Effector CD8-positive, alpha-beta T cell (primary cell): ENCODE measurements around the gene MBP.
"Not testable (repeated sequence)": the region's sequence is repeated elsewhere in the genome, so short reads cannot be mapped to it uniquely, and the experiment has no call there.

Source experiments
- DNase-seq: peaks from one replicate; lab custom pipeline; 2025; lab: John Stamatoyannopoulos, UW

Gene MBP

DNA sequence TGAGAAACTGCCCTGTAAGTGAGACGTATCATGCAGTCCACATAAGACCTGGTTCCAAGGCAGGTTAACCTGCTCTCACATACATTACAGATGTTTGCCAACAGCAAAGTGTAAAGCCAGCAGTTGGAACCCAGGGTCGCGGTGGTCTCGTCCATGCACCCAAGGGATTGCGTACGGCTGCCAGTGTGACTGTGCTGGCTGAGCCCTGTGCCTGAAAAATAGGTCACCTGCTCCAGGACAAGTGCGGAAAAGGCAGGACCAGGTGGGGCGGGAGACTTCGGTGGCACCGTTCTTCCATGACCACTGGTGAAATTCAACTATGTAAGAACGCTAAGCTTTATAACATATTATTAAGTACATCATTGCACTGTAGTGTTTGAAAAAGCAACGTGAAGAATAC lies 110.5 kb downstream of the MBP start:
- no peak for DNase-seq

DNA sequence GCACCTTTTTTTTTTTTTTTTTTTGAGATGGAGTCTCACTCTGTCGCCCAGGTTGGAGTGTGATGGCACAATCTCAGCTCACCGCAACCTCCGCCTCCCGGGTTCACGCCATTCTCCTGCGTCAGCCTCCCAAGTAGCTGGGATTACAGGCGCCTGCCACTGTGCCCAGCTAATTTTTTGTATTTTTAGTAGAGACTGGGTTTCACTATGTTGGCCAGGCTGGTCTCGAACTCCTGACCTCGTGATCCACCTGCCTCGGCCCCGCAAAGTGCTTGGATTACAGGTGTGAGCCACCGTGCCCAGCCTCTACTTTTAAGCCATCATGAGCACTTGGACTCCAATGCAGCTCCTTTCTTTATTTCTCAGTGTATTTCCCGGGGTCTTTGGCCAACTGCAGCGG lies 111.1 kb downstream of the MBP start:
- not testable (repeated sequence) for DNase-seq

DNA sequence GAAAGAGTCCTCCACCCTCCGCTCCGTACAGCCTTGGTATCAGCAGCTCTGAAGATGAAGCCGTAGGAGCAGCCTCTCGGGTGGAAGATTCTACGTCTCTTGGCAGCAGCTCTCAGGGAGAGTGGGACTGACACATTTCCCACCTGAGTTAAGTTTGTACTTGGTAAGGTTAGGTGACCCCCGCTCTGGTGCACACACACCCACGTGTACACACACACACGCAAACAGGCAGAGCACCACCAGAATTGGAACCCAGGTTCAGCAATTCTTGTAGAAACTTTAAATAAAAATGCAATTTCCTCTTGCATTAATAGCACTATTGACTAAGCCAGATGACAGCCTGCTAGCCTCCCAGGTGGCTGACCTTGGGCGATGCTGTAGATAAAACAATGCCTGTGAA lies 111.5 kb downstream of the MBP start:
- DNase-seq: no peak

DNA sequence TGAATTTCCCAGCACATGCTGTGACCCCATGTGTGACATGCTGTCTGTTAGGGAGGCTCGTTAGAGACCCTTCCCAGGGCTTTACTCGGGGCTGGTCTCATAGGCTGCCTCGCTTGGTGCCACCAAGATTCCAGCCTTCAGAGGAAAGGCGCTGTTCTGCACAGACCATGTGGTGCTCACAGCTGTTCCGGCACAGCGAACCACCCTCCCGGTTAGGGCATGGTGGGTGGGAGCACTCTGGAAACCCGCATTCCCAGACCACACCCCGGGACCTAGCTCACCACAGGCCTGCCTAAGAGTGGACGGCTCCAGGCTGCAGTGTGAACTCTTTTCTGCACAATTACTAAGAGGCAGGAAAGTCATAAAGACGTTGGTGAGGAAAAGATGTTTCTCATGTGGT lies 112.0 kb downstream of the MBP start:
- no peak for DNase-seq

DNA sequence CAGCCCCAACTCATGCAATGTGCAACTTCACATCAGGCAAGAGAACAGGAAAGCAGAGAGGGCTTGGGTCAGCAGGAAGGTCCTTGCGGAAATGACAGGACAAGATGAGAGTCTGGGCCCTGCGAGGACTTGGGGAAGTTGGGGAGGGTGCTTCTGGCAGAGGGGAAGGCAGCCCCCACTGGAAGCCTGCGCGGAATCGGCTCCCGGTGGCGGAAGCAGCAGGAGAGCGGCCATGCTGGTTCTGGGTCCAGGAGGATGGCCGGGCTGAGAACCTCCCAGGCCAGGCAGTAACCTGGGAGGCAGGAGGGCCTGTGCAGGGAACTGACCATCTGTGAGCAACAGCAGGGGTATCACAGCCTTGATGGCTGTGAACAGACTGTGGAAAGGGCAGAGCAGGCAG lies 112.9 kb downstream of the MBP start:
- no peak for DNase-seq

DNA sequence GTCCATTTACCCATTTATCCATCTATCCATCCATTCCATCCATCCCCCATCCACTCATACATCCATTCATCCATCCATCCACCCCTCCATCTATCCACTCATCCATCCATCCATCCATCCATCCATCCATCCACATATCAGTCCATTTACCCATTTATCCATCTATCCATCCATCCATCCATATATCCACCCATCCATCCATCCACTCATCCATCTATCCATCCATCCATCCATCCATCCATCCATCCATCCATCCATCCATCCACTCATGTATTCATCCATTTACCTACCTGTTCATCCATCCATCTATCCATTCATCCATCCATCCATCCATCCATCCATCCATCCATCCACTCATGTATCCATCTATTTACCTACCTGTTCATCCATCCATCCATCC lies 113.9 kb downstream of the MBP start:
- DNase-seq: not testable (repeated sequence)

DNA sequence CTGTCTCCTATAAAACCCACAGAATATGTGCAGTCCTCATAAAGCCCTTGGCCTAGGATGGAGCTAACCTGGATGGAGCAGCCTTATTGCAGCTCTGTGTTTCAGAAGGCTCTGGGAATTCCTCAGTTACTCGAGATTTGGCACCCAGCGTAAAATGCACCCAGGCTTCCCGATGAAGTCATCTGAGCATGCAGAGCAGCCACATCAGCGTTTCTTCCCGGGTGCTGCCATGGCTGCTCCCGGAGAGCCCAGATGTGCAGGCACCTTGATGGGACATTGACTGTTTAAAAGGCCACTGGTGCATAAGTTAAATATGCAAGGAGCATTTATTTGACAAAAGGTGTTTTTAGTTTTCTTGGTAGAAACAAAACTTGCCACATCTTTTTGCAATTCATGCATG lies 115.2 kb downstream of the MBP start:
- DNase-seq: no peak

DNA sequence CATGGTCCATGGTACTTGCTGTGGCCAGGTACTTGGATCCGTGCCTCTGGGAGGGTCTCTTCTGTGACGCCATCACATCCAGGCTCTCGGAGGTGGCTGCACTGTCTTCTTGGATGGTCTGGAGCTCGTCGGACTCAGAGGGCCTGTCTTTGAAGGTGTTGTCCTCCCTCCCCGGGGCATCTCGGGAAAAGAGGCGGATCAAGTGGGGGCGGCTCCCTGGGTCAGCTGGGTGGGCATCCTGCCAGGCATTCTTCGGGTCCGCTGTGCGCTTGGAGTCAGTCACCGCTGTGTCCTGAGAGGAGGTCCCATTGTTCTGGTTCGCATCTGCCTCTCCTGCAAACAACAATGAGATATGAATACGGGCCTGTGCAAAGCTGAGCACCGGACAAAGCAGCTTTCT lies 115.6 kb downstream of the MBP start:
- no peak for DNase-seq

DNA sequence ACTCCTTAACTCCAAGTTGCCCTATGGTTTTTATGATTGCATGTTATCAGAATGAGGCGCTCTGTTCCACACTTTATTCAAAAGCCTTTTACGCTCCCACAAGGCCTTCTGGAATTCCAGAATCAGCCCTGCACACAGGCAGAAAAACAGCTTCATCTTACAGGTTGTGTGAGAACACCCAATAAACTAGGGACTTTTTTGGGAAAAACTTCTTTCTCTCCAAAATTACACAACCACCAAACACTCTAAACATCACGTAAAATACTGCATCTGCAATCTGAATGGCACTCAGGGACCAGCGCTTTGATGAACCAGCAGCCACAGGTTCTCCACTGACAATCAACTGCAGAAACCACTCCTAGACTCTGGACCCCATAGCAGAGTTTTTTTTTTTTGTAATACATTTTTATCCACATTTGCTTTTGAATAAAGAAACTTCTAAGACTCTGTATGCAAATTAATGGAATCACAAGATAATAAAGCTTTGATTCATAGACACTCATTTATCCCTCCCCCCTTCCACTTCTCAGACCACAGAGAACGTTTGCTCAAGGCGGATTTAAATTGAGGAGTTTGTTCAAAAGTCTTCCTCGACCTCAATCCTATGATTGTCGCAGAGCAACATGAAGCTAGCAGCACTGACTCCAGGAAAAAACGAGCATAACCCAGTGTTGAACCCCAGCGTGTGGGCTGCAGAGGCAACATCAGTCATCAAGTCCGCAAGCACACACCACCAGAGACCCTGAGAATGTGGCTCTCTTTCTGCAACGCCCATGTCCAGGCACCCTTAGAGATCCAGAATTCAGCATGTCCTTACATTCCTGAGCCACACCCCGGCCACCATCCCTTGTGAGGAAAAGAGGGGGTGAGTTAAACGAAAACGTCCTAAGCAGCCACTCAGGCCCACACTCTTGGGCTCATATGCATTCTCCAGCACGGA lies 116.5 kb downstream of the MBP start:
- DNase-seq: no peak

DNA sequence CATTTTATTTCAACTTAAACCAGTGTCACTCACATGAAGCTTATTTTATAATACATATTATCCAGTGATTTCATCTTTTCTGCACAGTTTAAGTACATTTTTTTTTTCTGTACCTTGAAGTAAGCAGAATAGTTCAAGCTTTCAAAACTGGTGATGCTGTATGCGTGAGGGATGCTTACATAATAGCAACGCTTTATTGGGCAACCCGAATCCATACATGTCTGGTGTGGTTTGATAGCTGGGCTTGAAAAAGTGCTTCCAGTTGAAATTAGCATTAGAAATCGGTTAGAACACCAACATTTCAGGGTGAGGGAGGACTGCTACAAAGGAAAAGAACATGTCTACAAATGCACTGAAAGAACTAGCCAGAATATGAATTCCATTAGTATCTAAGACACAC lies 117.4 kb downstream of the MBP start:
- DNase-seq: no peak

DNA sequence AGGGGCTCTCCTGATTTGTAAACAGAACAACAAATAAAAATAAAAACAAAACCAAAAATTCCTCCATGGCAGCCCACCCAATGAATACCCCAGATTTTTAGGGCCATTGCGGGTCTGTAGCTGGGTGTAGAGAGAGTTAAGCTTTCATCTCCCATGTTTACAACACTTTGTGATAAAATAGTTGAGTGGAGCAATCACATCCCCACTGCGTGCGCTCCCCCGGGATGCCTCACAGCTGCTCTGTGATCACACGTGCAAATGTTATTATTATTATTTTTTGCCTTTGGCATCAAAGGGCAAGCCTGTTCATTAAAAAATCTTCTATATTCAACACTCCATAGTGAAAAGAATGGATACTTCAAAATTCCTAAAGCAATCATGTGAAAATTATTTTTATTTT lies 118.0 kb downstream of the MBP start:
- no peak for DNase-seq

DNA sequence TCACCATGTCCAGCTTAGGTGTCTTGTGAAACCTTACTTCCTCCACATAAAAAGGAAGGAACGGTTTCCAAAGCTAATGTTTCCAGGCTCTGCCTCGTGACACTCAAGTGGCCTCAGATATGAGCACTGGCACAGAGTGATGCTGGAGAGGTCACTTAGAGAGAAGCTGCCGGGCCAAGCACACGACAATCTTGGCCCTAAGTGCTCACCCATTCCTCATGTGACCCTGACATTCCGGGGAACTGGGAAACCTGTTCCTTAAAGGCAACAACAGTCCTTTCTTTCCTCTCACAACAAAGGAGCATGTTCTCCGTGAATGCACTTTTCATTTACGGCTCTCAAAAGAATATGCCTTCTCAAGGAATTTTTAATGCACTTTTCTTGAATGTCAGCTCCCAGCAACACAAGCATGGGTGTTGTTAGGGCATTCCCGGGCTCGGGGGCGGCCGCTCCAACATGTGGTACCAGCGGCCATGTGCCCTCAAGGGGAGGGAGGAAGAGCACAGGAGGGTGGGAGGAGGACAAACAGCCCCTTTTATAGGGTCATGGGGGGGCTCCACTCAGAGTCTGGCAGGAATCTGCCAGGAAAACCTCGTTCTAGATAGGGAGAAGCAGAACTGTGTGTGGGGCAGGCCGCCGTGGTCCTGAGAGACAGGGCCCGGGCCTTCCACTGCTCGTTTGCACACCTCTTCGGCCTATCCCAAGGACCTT lies 118.6 kb downstream of the MBP start:
- no peak for DNase-seq

DNA sequence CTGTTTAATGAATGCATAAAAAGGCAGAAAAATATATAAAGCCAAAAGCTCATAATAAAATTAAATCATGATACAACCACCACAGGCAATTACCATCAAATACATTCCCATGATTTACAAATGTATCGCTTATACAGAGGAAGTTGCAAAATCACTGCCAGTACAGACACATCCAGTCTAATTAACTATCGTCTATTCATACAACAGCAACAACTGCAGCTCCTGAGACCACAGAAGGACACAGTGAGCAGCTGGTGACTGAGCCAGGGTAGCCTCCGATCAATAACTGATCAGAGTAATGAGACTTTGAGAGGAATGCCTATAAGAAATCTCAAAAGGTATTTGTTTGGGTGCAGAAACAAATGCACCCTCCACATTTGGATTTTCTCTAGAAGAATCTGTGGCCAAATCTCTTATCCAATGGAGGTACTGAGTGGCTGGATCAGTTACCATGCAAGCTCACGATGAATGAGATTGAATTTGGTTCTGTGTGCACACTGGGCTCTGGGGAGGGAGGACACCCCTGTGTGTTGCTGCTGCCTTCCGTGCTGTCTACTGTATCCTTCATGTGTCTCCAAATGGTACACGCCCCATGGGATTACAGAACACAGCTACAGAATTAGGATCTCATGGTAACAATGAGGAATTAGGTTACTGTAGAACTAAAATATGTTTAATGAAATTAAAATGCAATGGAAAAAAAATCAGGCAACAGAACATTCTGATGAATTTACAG lies 119.6 kb downstream of the MBP start:
- no peak for DNase-seq

DNA sequence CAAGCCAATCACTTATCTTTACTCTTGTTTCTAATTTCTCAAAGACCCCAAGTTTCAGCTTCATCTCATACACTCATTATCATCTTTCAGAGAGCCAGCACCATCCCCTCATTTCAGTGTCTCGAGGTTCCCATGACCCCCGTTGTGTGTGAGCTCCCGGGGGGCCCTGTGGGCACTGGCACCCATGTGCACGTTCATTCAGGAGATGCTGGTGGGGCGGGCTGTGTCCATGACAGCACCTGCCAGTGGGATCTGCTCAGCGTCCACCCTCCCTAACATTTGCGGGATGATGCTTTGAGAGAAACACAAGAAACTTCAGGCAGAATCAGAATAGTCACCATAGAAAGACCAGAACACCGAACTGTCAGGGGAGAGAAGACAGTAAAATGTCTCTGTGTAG lies 120.5 kb downstream of the MBP start:
- DNase-seq: no peak

DNA sequence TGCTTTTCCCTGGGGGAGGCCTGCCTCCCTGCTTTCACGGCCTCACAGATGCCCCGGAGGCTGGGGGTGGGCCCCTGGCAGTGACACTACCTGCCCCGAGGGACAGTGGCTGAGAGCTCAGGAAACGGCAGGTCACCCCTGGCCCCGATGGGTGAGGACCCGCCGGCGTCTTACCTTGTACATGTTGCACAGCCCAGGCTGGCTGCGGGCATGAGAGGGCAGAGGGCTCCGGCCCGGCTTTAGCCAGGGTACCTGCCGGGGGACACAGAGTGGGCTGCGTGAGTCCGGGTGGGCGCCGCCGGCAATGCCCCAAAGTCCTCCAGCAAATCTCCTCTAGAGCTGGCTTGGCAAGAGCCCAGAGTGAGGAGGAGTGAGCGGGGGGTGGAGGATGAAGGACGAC lies 122.9 kb downstream of the MBP start:
- DNase-seq: no peak

DNA sequence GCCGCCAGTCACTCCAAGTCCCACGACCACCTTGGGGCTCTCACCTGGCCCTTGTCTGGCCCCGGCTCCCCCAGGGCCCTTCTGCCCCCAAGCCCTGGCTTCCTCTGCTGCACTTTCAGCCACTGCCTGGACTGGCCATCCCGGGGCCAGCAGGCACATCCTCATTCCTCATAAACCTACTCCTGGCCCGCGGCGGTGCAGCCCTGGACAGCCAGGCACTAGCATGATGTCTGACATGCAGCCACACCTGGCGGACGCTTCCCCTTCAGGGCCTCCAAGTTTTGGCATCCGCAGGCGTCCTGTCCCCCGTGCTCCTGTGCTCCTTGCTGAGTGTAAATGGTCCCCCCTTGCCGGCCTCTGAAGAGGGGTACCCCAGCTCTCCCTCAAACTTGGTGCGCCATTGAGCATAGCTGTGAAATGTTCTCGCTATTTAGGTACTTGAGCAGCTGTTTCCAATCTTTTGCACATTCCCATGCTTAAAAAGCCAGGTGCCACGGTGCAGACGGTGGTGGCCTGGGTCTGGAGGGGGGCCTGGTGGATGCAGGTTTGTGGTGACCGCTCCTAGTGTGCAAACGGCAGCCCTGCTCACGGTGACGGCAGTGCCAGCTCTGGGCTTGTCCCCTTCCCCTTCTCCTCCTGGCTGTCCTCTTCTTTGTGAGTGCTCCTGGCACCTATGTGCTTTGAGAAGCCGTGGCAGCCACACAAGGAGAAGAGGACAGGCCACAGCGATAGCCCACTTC lies 123.8 kb downstream of the MBP start:
- no peak for DNase-seq

DNA sequence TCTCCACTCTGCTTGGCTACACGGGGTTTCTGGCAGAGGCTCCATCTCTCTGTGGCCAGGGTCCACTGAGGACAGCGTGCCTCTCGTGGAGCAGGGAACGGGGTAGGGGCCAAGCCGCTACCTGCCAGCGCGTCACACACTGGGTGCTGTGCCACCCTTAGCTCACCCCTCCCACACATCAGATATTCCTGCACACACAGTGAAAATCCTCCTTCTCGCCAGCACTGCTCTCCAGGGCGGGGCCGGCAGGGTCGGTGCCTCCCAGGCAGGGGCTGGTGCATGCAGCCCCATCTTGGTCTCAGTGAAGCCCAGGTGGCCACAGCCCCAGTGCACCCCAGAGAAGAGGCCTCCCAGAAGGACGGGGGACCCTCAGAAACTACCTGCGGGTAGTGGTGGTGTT lies 124.6 kb downstream of the MBP start:
- DNase-seq: no peak

DNA sequence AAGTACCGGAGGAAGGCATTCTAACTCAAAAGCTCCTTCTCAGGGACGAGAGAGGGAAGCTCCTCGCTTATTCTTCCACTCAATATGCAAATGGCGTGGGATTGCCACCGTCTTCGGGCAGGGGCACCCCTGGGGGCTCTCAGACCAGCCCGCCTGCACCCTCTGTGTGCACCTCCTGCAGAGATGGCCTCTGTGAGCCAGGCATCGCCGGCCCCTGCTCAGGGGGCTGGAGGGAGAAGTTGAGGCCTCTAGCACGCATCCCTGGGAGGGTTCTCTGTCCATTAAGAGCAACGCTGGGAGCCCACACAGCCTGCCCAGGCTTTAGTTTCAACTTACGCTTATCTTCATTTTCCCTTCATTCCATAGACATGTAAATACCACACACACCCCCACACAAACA lies 125.3 kb downstream of the MBP start:
- no peak for DNase-seq

DNA sequence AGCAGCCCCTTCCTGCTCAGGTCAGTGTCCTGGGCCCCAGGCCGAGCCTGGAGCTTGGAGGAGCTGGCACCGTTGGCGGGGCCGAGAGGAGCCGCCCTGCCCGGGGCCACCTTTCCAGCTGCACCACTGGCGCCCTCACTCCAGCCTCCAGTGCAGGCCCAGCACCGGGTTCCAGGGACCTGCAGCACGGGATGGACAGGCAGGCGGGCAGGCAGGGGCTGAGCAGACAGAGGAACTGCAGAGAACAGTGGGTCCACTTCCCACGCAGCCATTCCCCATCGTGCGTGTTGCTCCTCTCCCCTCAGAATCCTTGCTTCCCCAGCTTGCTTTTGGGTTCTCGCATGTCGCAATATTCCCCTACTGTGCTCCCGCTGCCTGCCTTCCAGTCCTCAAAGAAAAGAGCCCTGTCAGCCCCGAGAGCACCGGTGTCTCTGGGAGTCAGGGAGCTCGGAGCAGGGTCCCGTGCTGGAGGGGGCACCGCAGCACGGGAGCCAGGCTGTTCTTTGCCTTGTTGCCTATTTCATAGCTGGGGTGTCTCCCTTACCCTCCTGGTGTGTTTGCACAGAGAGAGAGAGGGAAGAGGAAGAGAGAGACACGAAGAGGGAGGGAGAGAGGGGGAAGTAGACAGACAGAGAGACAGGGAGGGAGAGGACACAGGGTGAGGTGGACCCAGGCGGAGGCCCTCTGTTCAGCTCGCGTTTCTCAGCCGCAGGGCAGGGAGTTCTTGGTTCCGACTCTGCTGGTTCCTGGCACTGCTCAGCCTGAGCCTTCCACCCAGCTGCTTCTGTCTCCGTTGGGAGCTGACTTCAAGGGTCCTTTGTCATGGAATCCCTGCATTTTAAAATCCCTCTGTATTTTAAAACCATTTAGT lies 126.0 kb downstream of the MBP start:
- no peak for DNase-seq

DNA sequence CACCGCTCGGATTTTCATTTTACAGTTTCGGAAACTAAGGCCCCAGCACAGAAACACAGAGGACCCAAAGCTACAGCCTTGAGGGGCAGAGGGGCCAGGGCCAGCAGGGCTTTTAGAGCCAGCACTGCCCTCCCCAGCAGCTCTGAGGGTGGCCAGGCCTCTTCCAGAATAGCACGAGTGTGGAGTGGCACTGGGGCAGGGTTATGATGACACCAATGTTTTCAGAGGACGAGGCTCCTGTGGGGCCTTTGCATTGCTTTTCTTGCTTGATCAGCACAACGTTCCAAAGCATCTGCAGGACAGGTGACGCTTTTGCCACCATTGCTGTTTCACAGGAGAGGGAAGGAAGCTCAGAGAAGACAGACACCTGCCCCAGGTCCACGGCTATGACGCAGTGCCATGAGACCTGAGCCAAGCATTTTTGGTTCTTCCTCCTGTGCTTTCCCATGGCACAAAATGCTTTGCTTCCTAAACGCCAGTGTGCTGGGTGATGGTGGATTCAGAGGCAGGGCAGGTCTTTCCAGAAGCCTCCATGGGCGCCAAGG lies 126.9 kb downstream of the MBP start:
- DNase-seq: no peak
